ENCODE data around the gene TMEM201.

GRCh38 chr1:9595156-9595967 lies 6.7 kb downstream of the TMEM201 start:
- TF ChIP-seq EP300 (IDR thresholded peaks at IDR 0.05) (no peak), CTCF (IDR thresholded peaks at IDR 0.05) (no peak), ESRRA (IDR thresholded peaks at IDR 0.05; ENCODE audit: borderline replicate concordance, low read length) (no peak)

All from A549 (cell line).